Measurements from ENCODE around the gene CST3.

GRCh38 chr20:23667666-23668065 is 29.9 kb upstream of the CST3 start:
- no peak for TF ChIP-seq POLR2A (IDR thresholded peaks at IDR 0.05; ENCODE audit: borderline replicate concordance, extremely low read depth, insufficient read depth, insufficient read length)
- no peak for TF ChIP-seq YY1 (IDR thresholded peaks at IDR 0.05; ENCODE audit: extremely low read depth, insufficient replicate concordance, low read depth, low read length)
- no peak for TF ChIP-seq CTCF (IDR thresholded peaks at IDR 0.05 in 2 of 3, conservative IDR thresholded peaks at IDR 0.05 in 1 of 3; ENCODE audit: borderline replicate concordance in 1 of 3, insufficient read depth in 1 of 3, low read depth in 2 of 3, low read length in 2 of 3)
- no peak for TF ChIP-seq MAX (IDR thresholded peaks at IDR 0.05)
- no peak for TF ChIP-seq ELF1 (IDR thresholded peaks at IDR 0.05; ENCODE audit: borderline replicate concordance, low read depth)
- TF ChIP-seq REST (IDR thresholded peaks at IDR 0.05; ENCODE audit: low read depth): no peak
- no peak for TF ChIP-seq ZNF274 (IDR thresholded peaks at IDR 0.05; ENCODE audit: low read depth, low read length)

Data from HCT116 (cell line).